GM12891 (cell line): ENCODE data around the gene LTBP1.
"Not testable (repeated sequence)": the region's sequence is repeated elsewhere in the genome, so short reads cannot be mapped to it uniquely, and the experiment has no call there.

Experiments
- DNase-seq: peaks from one replicate; pipeline ENCODE4 v3.0.0; 2011; ENCODE audit warnings: low spot score; ENCODE audit not compliant: insufficient read length
- FAIRE-seq: peaks from 2 replicates; lab custom pipeline; 2011; peaks lifted over from hg19 to GRCh38; lab: Jason Lieb, UNC
- PAX5 ChIP-seq: IDR thresholded peaks from 2 replicates; pipeline ENCODE4 v1.6.1; 2011; ENCODE audit warnings: low read length, moderate library complexity, mild to moderate bottlenecking; ENCODE audit not compliant: insufficient read depth, severe bottlenecking
- POLR2A ChIP-seq: IDR thresholded peaks from 2 replicates; pipeline ENCODE4 v1.6.1; 2011; ENCODE audit warnings: low read depth, low read length, control low read depth
- POLR2AphosphoS5 ChIP-seq: IDR thresholded peaks from 2 replicates; pipeline ENCODE4 v1.6.1; 2011; ENCODE audit warnings: low read depth, low read length, control low read depth
- POU2F2 ChIP-seq: IDR thresholded peaks from 2 replicates; pipeline ENCODE4 v1.6.1; 2011; ENCODE audit warnings: low read depth, mild to moderate bottlenecking, control low read depth, low read length, moderate library complexity
- SPI1 ChIP-seq: IDR thresholded peaks from 2 replicates; pipeline ENCODE4 v1.6.1; 2011; ENCODE audit warnings: low read depth, low read length, control low read depth
- TAF1 ChIP-seq: IDR thresholded peaks from 2 replicates; pipeline ENCODE4 v1.6.1; 2011; ENCODE audit warnings: low read depth, low read length, control low read depth

LTBP1 gene

GRCh38 chr2:33366473-33366872, 419.7 kb downstream of the LTBP1 start:
- FAIRE-seq: no peak

GRCh38 chr2:33368524-33368923, 421.8 kb downstream of the LTBP1 start:
- not testable (repeated sequence) for FAIRE-seq, DNase-seq

More at GRCh38 chr2:33366473-33366872, 419.7 kb downstream of the LTBP1 start:
- TF ChIP-seq POLR2AphosphoS5 (no peak), POLR2A (no peak), PAX5 (no peak), POU2F2 (no peak), SPI1 (no peak), TAF1 (no peak)
- no peak for DNase-seq

GRCh38 chr2:33369191-33369590, 422.4 kb downstream of the LTBP1 start:
- FAIRE-seq (no peak), DNase-seq (no peak)
- no peak for TF ChIP-seq POLR2AphosphoS5
- TF ChIP-seq POU2F2: no peak
- TF ChIP-seq SPI1: no peak
- TF ChIP-seq PAX5: no peak
- TF ChIP-seq POLR2A: no peak
- no peak for TF ChIP-seq TAF1

DNA sequence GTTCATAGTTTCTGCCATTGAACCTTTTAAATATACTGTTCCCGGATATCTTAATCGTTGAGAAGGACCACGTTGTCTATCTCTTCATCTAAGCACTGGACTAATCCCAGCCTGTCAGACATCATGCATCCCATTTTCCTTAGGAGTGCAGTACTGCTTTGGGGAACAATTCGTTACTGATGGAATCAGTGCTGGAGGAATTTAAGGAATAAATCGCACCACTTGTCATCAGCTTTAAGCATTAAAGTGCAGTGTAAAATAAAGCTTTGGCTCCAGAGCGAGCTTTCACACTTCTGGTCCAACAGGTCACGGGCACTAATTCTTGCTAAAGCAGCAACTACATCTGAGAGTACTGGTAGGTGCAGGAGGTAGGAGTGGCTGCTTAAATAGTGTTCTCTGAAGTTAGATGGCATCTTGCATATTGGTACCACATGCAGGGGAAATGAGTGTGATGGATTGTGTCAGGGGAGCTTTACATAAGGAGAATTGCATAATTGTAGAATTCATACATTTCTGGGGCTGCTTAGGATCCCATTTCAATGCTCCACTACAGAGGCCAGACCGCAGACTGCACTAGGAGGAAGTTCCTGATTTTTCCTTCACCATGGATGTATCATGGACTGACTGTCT, 424.0 kb downstream of the LTBP1 start:
- TF ChIP-seq PAX5: no peak
- no peak for TF ChIP-seq POU2F2
- no peak for TF ChIP-seq POLR2A
- TF ChIP-seq TAF1: no peak
- TF ChIP-seq POLR2AphosphoS5: no peak
- no peak for TF ChIP-seq SPI1
- DNase-seq (no peak), FAIRE-seq (no peak)

DNA sequence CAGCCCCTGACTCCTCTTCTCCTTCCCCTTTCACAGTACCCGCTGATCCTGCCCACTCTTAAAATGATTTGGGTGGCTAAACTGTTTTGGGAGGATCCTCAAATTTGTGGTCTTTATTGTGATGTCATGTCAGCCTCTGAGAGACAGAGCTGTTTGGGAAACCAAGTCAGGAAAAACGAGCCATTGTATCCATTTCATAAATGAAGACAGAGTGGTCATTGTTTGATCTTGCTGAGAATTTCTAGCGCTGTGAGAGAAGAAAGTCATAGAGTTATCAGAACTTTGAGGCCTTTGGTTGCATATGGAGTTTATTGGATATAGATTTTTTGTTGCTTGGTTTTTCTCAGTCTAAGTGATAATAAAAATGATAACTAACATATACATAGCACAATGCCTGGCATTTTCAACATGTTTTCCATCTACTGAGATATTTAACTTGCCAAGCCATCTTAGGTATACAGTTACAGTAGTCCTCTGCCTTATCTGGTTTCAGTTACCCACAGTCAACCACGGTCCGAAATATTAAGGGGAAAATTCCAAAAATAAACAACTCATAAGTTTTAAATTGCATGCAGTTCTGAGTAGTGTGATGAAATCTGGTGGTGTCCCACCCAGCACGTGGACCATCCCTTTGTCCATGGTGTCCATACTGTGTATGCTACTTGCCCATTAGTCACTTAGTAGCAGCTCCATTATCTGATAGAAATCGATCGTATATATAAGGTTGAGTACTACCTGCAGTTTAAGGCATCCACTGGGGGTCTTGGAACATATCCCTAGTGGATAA, 424.7 kb downstream of the LTBP1 start:
- FAIRE-seq (no peak), DNase-seq (no peak)
- no peak for TF ChIP-seq PAX5
- TF ChIP-seq SPI1: no peak
- no peak for TF ChIP-seq POLR2AphosphoS5
- no peak for TF ChIP-seq POLR2A
- TF ChIP-seq POU2F2: no peak
- TF ChIP-seq TAF1: no peak

DNA sequence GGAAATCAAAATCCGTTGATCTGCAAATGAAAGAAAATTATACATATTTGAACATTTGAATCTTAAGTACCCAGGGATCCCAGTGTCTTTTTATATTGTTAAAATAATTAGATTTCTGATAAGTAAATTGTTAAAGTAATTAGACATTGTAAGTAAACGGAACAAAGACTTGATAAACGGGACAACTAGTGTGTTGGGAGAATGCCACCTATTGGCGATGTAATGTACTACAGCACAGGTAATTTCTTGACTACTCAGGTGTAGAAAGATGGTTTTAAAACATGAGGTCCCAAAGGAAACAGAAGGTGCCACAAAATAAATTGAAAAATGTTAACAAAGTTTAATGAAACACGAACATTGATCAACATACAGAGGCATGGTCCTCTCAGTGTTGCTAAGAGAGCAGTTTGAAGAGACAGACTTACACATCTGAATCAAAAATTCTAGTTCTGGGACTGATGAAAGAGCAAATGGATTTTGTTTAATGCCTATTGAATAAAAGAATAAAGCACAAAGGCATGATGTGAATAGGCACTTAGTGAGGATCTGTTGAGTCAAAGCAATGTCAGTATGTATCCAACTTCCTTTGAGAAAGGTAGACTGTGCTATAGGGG, 426.3 kb downstream of the LTBP1 start:
- DNase-seq: no peak
- no peak for TF ChIP-seq POU2F2
- TF ChIP-seq PAX5: no peak
- TF ChIP-seq TAF1: no peak
- no peak for TF ChIP-seq POLR2AphosphoS5
- TF ChIP-seq SPI1: no peak
- no peak for TF ChIP-seq POLR2A
- FAIRE-seq: peak; percentile 83

DNA sequence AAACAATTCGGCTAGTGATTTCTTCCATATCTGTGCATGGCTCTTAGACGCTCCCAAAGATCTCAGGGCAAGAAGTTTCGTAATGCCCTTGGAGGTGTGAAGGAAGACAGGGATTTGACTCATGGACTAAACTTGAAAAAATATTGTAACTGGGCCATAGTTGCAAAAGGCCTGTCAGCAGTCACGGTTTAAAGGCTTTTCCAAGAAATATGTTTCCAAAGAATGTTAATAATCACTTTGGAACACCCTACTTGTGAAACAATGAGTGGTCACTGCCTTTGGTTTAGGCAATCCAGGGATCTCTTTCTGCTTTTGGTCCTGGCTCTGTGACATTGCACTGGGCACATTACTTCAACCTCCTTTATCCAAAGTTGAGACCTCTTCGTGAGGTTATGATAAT, 427.2 kb downstream of the LTBP1 start:
- TF ChIP-seq POLR2A (no peak), SPI1 (no peak), PAX5 (no peak), TAF1 (no peak), POLR2AphosphoS5 (no peak), POU2F2 (no peak)
- DNase-seq (no peak), FAIRE-seq (no peak)

GRCh38 chr2:33375054-33375453, 428.3 kb downstream of the LTBP1 start:
- DNase-seq: no peak
- TF ChIP-seq POLR2AphosphoS5: no peak
- TF ChIP-seq TAF1: no peak
- TF ChIP-seq SPI1: no peak
- TF ChIP-seq PAX5: no peak
- TF ChIP-seq POU2F2: no peak
- TF ChIP-seq POLR2A: no peak
- FAIRE-seq: no peak

GRCh38 chr2:33377048-33377447, 430.3 kb downstream of the LTBP1 start:
- TF ChIP-seq TAF1: no peak
- TF ChIP-seq POLR2A: no peak
- TF ChIP-seq POLR2AphosphoS5: no peak
- TF ChIP-seq POU2F2: no peak
- no peak for TF ChIP-seq SPI1
- TF ChIP-seq PAX5: no peak
- DNase-seq (no peak), FAIRE-seq (no peak)
